Neutrophil (primary cell): ENCODE results near the gene MTMR2.

Experiments used
- H3K27ac ChIP-seq: fragments of 200-600 bp; sonication (generic); 2 replicates; pipeline ENCODE4 v1.5.1; 2016; ENCODE audit warnings: mild to moderate bottlenecking, moderate library complexity
- H3K27me3 ChIP-seq: fragments of 200-600 bp; sonication (generic); 2 replicates; pipeline ENCODE4 v1.6.0; 2016; ENCODE audit warnings: mild to moderate bottlenecking
- H3K36me3 ChIP-seq: fragments of 200-600 bp; sonication (generic); 2 replicates; pipeline ENCODE4 v1.5.1; 2017
- H3K4me1 ChIP-seq, 2 experiments: fragments of 200-600 bp in 1 of 2; sonication (generic) in 1 of 2; 1 replicate in 1 of 2; 2 replicates in 1 of 2; pipeline versions ENCODE4 v1.5.1 to v1.6.1; 2013 to 2016; ENCODE audit warnings: low read depth in 1 of 2, low read length in 1 of 2, mild to moderate bottlenecking in 1 of 2, moderate library complexity in 1 of 2; ENCODE audit not compliant: control insufficient read depth in 1 of 2, insufficient read depth in 1 of 2
- H3K4me3 ChIP-seq, 2 experiments: fragments of 200-600 bp in 1 of 2; sonication (generic) in 1 of 2; 1 replicate in 1 of 2; 2 replicates in 1 of 2; pipeline ENCODE4 v1.5.1; 2013 to 2016; ENCODE audit warnings: low read depth in 1 of 2, low read length in 1 of 2, mild to moderate bottlenecking in 1 of 2, moderate library complexity in 1 of 2
- H3K9me3 ChIP-seq: fragments of 200-600 bp; sonication (generic); 2 replicates; pipeline ENCODE4 v1.5.1; 2016
- CTCF ChIP-seq: fragments of 200-600 bp; sonication (generic); IDR thresholded peaks from 2 replicates; pipeline ENCODE4 v1.5.1; 2016; ENCODE audit warnings: antibody characterized with exemption

MTMR2 gene

GRCh38 chr11:95918720-95919119, 5.2 kb downstream of the MTMR2 start:
- no peaks in the 10 kb centered on the region for H3K36me3 ChIP-seq
- H3K27me3 ChIP-seq = no peaks in the 10 kb centered on the region
- TF ChIP-seq CTCF = no peak
- H3K9me3 ChIP-seq = no peaks in the 10 kb centered on the region
- H3K4me3 ChIP-seq = no peak overlapping the region
- no peak overlapping the region for H3K27ac ChIP-seq
- H3K4me1 ChIP-seq = peaks cover 0 to 5% of the 10 kb centered on the region in 2 experiments

GRCh38 chr11:95918056-95918455, 5.9 kb downstream of the MTMR2 start:
- TF ChIP-seq CTCF = no peak
- no peak overlapping the region for H3K27ac ChIP-seq
- H3K27me3 ChIP-seq = no peaks in the 10 kb centered on the region
- H3K4me1 ChIP-seq = no peaks in the 10 kb centered on the region
- H3K9me3 ChIP-seq = no peaks in the 10 kb centered on the region
- H3K36me3 ChIP-seq = no peaks in the 10 kb centered on the region
- no peak overlapping the region for H3K4me3 ChIP-seq

- no peaks in the 10 kb centered on the region for H3K9me3 ChIP-seq
- H3K27me3 ChIP-seq = no peaks in the 10 kb centered on the region
- no peaks in the 10 kb centered on the region for H3K4me1 ChIP-seq
- no peak overlapping the region for H3K4me3 ChIP-seq
- no peak overlapping the region for H3K27ac ChIP-seq
- no peaks in the 10 kb centered on the region for H3K36me3 ChIP-seq
- no peak for TF ChIP-seq CTCF
Measured at GRCh38 chr11:95917193-95918036, 6.5 kb downstream of the MTMR2 start.

GRCh38 chr11:95916049-95916448, 7.9 kb downstream of the MTMR2 start:
- Histone ChIP-seq H3K4me3 (no peak overlapping the region), H3K4me1 (no peaks in the 10 kb centered on the region), H3K27me3 (no peaks in the 10 kb centered on the region), H3K36me3 (no peaks in the 10 kb centered on the region), H3K27ac (no peak overlapping the region), H3K9me3 (no peaks in the 10 kb centered on the region)
- TF ChIP-seq CTCF = no peak

GRCh38 chr11:95915051-95915450, 8.9 kb downstream of the MTMR2 start:
- H3K36me3 ChIP-seq = no peaks in the 10 kb centered on the region
- no peaks in the 10 kb centered on the region for H3K4me1 ChIP-seq
- H3K9me3 ChIP-seq = no peaks in the 10 kb centered on the region
- TF ChIP-seq CTCF = no peak
- no peaks in the 10 kb centered on the region for H3K27me3 ChIP-seq
- no peak overlapping the region for H3K27ac ChIP-seq
- H3K4me3 ChIP-seq = no peak overlapping the region
